NCI-H345 (cell line): Measurements from ENCODE around the gene FAM131A.

ENCODE experiments used
- DNase-seq: peaks from one replicate; lab custom pipeline; 2025; lab: John Stamatoyannopoulos, UW

The FAM131A gene

GRCh38 chr3:184357248-184358123, 20.1 kb downstream of the FAM131A start:
- DNase-seq: no peak

- no peak for DNase-seq
Observed at GRCh38 chr3:184358124-184358767, 20.8 kb downstream of the FAM131A start.

- DNase-seq: no peak
Observed at GRCh38 chr3:184358921-184359350, 21.5 kb downstream of the FAM131A start.

GRCh38 chr3:184359610-184360009, 22.2 kb downstream of the FAM131A start:
- no peak for DNase-seq

GRCh38 chr3:184360070-184360928, 22.9 kb downstream of the FAM131A start:
- no peak for DNase-seq

GRCh38 chr3:184360929-184361531, 23.6 kb downstream of the FAM131A start:
- DNase-seq: peak; percentile 53

GRCh38 chr3:184361532-184361931, 24.1 kb downstream of the FAM131A start, which contains the start of the genes CLCN2 and POLR2H:
CLCN2 (minus strand) TSS chr3:184361605; CDS start chr3:184361479, 126 bp downstream.
POLR2H (plus strand) TSS chr3:184361710; CDS start chr3:184363493, 1,783 bp downstream.
- DNase-seq: peak; percentile 77

GRCh38 chr3:184361932-184362667, 24.7 kb downstream of the FAM131A start:
- DNase-seq: peak; percentile 94

GRCh38 chr3:184362668-184363546, 25.5 kb downstream of the FAM131A start:
- DNase-seq: peak; percentile 99

- no peak for DNase-seq
Observed at GRCh38 chr3:184366619-184367289, 29.4 kb downstream of the FAM131A start.

GRCh38 chr3:184368116-184368515, 30.7 kb downstream of the FAM131A start:
- DNase-seq: no peak

GRCh38 chr3:184368586-184369183, 31.3 kb downstream of the FAM131A start:
- DNase-seq: no peak

GRCh38 chr3:184371570-184372018, 34.2 kb downstream of the FAM131A start:
- DNase-seq: peak; percentile 96

- DNase-seq: no peak
Observed at GRCh38 chr3:184372296-184372821, 35.0 kb downstream of the FAM131A start.

- no peak for DNase-seq
Observed at GRCh38 chr3:184372911-184373310, 35.5 kb downstream of the FAM131A start.

GRCh38 chr3:184373422-184373821, 36.0 kb downstream of the FAM131A start:
- DNase-seq: no peak

- DNase-seq: no peak
Observed at GRCh38 chr3:184375747-184376461, 38.5 kb downstream of the FAM131A start.

GRCh38 chr3:184377374-184377773, 40.0 kb downstream of the FAM131A start:
- DNase-seq: no peak
